GM12875 (cell line): ENCODE data around the gene GPC3.

Experiments
- H3K4me3 ChIP-seq: one replicate; pipeline ENCODE4 v1.5.1; 2011; ENCODE audit warnings: low read depth, low read length, control low read depth
- CTCF ChIP-seq: IDR thresholded peaks from 2 replicates; pipeline ENCODE4 v1.5.1; 2011; ENCODE audit warnings: low read depth, mild to moderate bottlenecking, control low read depth, inconsistent platforms, low read length, moderate library complexity, borderline replicate concordance; ENCODE audit not compliant: insufficient read depth

GPC3 gene

GRCh38 chrX:133601116-133601515, 384.3 kb downstream of the GPC3 start:
- H3K4me3 ChIP-seq: no peak overlapping the region
- no peak for TF ChIP-seq CTCF

- TF ChIP-seq CTCF: no peak
- no peak overlapping the region for H3K4me3 ChIP-seq
Measured at GRCh38 chrX:133600536-133600935, 384.9 kb downstream of the GPC3 start.

- no peak overlapping the region for H3K4me3 ChIP-seq
- TF ChIP-seq CTCF: no peak
Measured at GRCh38 chrX:133598601-133599335, 386.6 kb downstream of the GPC3 start.

GRCh38 chrX:133594156-133594555, 391.2 kb downstream of the GPC3 start:
- TF ChIP-seq CTCF: no peak
- H3K4me3 ChIP-seq: no peak overlapping the region

- no peak overlapping the region for H3K4me3 ChIP-seq
- TF ChIP-seq CTCF: no peak
Measured at GRCh38 chrX:133593531-133593930, 391.9 kb downstream of the GPC3 start.

GRCh38 chrX:133590703-133591505, 394.5 kb downstream of the GPC3 start:
- TF ChIP-seq CTCF: no peak
- H3K4me3 ChIP-seq: no peak overlapping the region

- TF ChIP-seq CTCF: no peak
- H3K4me3 ChIP-seq: no peak overlapping the region
Measured at GRCh38 chrX:133588827-133589226, 396.6 kb downstream of the GPC3 start.
